CD4-positive, alpha-beta T cell treated with Interleukin-4 for 4 hours (primary cell): Measurements from ENCODE around the gene FBXO46.

Experiments
- DNase-seq: peaks from one replicate; pipeline ENCODE4 v3.0.0-alpha.2; 2020

FBXO46 gene, protein sequence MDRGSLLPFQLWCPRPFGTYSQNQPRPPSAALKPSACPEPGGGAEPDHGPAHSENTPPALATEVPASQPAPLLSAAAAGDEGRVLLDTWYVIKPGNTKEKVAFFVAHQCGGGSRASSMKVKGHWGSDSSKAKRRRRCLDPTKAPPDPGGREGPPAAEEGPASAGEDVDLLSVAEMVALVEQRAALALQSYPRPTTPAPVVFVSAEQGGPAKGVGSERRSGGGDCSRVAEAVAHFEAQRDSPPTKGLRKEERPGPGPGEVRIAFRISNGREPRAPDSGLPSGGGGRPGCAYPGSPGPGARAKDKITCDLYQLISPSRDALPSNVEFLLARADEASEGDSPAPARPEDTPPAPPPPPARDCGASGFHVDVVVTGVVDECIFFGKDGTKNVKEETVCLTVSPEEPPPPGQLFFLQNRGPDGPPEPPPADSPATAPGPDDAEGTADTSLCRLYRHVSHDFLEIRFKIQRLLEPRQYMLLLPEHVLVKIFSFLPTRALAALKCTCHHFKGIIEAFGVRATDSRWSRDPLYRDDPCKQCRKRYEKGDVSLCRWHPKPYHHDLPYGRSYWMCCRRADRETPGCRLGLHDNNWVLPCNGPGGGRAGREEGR

DNA sequence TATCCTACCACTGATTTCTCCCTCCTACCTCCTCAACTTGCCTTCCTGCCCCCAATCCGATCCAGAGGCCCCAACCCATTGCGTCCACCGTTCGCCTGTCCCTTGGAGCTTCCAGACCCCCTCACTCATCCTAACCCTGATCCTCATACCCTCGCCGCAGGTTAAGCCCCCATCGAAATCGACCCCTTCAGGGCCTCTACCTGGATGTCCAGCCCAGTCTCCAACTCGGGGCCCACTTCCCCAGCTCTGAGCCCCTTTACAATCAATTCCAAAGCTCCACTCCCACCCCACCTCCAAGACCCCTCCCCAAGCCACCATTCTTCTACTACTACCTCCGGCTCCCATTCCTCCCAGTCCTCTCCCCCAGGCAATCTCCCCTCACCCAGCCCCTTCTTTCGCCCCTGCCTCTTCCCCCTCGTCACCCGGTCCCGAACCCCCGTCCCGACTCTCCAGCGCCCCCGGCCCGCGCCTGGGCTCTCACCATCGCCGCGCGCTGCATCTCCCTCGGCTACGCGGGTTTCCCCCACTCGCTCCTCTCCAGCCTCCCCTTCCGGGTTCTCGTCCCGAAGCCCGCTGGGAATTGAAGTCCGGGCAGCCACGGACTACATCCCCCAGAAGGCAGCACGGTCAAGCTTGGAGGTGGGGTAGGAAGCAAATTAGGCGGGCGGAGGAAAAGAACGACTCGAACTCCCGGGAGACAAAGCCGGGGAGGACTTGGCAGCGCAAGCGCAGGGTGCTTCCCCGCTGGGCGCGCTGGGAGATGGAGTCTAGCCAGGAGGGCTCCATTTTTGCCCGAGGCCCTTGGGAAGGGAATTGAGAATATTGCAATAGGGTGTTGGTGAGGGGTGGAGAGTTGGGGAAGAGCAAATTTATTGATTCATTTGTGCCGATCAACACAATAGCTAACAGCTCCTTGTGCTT, at the start of gene FBXO46:
Gene FBXO46 (minus strand): TSS at position 529 of the 921 bp plus-strand sequence. CDS start 17,401 bp downstream, outside the sequence.
- peak; percentile 96 for DNase-seq

DNA sequence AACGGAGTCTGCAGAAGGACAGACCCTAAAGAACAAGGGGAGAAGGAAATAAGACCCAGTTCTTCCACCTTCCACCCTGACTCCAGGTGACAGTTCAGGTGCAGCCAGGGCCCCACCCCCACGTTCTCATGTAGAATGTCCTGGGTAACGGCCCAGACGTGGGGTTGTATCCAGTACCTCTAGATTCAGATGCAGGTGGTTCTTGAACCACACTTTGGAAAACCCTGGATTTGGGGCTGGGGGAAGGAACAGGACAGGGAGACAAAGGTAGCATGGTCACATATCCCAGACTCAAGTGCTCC, 49.4 kb upstream of the FBXO46 start:
- no peak for DNase-seq

DNA sequence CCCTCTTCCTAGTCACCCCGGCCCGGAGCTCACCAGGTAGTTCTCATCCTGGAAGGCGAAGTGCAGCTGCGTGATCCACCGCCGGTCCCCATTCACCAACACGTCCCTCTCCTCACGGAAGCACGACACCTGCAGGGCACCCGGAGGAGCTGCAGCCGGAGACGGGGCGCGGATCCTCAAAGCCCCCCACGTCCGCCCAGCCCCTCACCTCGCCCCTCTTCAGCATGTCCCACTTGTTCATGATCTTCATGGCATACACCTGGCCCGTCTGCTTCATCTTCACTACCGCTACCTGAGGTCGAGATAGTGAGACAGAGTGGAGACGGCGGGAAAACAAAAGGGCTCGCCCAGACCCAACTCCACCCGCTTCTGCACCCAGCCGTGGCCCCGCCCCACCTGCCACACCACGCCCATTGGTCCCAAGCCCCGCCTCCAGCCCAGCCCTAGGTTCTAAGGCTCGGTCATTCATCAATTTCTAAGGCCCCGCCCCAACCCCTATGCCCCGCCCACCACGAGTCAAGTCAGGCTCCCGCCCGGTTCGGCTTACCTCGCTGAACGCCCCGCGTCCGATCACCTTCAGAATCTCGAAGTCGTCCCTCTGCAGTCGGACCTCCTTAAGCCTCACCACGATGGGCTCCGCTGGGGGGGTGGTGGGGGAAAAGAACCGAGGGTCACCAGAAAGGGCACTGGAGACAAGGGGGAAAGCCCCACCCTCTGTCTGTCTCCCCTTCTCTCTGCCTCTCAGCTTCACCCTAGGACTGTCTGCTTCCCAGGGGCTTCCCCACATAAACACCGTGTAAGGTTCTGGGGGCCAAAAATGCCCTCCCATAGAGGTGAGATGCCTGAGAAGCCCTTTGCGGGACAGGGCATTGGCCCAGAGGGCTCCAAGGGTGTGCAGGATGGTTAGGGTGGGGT, 48.8 kb upstream of the FBXO46 start:
- DNase-seq: peak; percentile 80

DNA sequence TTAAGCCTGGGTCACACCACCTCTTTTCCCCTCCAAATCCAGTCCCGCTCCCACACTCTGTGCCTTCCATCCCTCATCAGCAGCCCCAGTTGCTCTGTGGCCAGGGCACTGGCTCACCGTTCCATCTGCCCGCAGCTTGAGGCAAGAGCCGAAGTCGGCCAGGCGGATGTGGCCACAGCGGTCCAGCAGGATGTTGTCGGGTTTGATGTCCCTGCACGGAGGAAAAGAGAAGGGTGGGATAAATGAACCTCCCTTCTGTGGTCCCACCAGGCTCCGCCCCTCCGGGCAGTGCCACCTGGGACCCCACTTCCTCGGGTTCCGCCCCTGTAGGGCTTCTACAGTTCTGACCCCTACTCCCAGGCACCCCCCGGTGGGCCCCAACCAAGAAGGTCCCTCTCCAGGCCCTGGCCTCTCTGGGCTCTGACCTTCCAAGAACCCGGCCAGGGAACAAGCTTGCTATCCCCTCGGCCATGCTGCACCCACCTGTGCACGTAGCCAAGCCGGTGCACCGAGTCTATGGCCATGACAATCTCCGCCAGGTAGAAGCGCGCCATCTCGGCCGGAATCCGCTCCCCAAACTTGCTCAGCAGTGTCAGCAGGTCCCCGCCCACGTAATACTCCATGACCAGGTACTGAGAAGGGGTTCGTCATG, 47.4 kb upstream of the FBXO46 start:
- DNase-seq: no peak

DNA sequence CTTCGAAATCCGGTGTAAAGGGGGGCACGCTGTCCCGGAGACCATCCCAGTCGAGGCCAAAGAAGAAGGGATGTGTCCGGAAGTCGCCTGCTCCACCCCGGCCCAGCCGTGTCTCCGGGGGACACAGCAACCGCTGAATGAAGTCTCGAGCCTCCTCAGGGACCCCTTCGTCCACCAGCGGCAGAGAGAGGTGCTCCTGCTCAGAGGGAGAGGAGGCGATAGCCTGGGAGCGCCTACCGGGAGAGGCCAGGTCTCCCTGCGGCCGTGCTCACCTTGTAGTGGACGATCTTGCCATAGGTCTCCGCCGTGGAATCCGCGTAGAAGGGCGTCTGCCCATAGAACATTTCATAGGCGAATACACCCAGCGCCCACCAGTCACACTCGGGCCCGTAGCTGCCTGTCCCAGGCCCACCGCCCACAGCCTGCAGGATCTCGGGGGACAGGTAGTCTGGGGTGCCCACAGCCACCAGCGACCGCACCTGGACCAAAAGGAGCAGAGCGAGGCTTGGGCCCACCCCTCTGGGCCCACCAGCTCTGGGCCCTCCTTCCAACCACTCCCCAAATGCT, 46.8 kb upstream of the FBXO46 start:
- no peak for DNase-seq

DNA sequence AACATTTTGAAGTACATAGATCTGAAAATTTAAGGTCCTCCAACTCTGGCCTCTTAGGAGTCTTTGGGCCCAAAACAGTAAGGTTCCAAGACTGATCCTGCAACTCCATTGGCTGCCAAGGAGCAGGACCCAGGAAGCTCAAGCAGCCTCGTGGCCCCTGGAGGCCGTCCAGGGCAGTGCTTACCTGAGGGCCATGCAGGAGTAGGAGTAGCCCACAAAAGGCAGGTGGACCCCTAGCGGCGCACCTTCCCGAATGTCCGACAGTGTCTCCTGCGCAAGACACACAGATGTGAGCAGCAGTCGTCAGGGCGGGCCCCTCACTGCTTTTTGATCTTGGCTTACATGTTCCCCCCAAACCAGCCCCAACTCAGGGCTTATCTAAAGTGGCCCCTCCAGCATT, 44.1 kb upstream of the FBXO46 start:
- no peak for DNase-seq

DNA sequence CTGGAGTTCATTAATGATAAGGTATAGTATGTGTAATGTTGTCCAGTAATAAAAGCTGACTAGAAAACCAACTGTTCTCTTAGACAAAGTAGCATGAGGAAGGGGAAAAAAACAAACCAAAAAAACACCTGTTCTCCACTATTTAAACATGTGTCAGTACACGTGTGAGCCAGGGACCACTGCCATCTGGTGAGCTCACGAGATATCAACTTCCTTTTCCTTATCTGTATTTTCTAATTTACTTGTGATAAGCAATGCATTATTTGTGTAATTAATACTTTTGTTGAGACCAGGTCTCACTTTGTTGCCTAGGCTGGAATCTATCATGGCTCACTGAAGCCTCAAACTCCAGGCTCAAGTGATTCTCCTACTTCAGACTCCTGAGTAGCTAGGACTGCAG, 42.7 kb upstream of the FBXO46 start:
- no peak for DNase-seq

DNA sequence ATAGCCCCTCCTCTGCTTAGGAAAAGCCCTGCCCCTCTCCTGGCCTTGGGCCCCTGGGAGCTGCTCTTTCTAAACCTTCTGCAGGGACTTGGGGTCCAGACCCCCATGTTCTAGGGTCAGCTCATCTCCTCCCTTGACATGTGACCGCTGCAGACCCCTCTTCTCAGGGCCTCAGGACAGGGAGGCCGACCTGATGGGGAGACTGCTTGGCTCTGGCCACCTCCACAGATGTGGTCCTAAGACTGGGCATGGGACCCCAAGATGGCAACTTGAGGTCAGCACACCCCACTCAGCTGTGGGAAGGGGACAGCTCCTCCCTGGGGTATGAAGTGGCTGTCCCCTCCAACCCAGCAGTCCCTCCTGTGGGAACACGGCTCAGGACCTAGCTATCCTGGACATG, 42.2 kb upstream of the FBXO46 start:
- DNase-seq: no peak

DNA sequence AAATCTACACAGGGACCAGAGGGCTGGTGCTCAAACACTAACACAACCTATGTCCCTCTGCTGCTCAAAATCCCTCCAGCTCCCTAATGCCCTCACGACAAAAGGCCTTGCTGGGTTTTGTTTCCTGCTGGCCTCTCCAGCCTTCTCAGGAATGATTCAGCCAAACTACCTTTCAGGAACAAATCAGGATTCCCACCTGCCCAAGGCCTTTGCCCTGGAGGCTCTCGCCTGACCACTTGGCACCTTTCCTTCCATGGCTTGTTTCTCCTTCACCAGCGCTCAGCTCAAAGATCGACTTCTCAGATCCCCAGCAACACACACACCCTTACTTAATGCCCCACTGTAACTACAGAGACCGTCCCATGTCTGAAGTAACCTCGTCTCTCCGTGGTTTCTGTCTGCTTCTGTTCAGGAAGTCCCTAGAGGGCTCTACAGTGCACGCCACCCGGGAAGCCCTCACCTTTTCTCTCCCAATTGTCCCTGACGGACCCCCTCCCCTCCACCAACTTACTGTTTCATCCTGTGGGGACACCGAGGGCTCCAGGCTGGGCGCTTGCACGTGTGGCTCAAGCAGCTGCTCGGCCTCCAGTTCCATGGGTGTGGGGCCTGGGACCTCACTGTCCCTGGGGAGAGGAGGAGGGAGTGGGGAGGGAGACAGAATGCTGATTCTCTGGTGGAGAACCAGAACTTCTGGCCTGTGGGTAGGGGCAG, 41.6 kb upstream of the FBXO46 start:
- DNase-seq: no peak

DNA sequence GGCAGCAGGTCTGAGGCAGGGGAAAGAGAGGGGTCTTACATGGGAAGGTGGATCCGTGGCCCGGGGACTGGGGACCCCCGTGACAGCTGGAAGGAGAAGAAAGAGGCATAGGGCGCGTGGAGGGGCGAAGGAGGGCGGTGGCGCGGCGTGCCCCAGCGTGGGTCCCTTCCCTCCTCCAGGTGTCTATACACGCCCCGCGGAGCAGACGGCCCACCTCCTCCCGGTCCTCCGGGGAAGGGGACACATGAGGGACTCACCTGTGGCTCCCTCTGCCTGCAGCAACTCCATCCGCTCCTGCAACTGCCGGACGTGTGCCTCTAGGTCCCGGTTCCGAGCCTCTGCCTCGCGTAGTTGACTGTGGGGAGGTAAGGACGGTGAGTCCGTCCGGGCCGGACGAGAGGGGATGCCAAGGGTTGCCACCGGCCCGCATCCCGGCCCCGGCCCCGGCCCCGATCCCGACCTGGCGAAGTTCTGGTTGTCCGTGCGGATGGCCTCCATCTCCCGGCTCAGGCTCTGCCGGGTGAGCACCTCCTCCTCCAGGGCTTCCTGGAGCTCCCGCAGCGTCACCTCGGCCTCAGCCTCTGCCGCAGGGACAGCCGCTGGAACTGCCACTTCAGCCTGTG, 40.7 kb upstream of the FBXO46 start:
- DNase-seq: no peak

DNA sequence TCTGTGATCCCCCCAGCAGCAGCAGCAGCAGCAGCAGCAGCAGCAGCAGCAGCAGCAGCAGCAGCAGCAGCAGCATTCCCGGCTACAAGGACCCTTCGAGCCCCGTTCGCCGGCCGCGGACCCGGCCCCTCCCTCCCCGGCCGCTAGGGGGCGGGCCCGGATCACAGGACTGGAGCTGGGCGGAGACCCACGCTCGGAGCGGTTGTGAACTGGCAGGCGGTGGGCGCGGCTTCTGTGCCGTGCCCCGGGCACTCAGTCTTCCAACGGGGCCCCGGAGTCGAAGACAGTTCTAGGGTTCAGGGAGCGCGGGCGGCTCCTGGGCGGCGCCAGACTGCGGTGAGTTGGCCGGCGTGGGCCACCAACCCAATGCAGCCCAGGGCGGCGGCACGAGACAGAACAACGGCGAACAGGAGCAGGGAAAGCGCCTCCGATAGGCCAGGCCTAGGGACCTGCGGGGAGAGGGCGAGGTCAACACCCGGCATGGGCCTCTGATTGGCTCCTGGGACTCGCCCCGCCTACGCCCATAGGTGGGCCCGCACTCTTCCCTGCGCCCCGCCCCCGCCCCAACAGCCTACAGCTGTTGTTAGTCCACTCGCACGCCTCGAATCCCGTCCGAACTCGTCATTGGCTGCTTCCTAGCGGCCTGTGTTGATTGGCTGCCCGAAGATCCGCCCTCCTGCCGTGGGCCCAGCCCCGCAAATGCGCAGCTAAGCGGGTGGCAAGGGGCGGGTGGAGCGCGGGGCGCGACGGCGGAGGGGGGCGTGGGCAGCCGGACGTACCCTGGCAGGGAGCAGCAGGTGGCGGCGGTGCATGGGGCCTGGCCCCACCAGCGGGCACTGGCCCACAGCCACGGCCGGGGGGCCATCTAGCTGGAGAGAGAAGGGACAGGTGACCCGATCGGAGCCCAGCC, 39.8 kb upstream of the FBXO46 start:
- DNase-seq: peak; percentile 88

DNA sequence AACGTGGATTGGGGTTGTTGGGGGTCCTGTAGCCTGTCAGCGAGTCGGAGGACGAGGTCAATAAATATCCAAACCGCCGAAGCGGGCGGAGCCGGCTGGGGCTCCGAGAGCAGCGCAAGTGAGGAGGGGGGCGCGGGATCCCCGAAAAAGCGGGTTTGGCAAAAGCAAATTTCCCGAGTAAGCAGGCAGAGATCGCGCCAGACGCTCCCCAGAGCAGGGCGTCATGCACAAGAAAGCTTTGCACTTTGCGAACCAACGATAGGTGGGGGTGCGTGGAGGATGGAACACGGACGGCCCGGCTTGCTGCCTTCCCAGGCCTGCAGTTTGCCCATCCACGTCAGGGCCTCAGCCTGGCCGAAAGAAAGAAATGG, 39.1 kb upstream of the FBXO46 start:
- DNase-seq: no peak

DNA sequence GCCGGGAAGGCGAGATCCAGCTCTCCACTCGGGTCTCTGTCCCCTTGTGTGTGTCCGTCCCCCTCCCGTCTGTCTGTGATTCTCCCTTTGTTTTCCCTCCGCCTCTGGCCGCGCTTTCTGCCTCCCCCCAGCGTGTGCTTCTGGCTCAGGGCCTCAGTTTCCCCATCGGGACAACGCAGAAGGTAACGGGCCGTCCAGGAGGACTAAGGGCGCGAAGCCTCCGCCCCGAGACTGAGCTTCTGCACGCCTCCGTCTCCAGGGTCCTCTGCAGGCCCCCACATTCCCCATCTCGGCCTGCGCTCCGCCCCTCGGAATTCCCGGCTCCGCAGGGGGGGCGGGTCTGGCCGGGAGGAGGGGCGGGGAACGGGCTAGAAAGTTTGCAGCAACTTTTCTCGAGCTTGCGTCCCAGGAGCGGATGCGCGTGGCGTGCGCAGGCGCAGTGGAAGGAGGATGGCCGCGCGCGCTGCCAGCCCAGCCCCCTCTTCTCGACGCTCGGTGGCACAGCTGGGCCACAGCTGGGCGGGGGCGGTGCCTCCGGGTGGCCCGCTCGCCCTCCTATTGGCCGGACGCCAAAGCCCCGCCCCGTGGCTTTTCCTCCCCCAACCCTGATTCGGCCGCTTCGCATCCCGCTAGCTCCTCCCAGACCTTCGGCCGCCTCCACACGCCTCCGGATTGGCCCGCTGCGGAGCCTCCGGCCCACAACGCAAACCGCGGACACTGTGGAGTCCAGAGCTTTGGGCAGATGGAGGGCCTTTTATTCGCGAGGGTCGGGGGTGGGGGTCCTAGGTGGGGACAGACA, 38.5 kb upstream of the FBXO46 start, which contains the start of gene SIX5:
Gene SIX5 (minus strand): TSS at position 269 of the 799 bp plus-strand sequence. CDS start 408 bp downstream, outside the sequence.
- peak; percentile 94 for DNase-seq

DNA sequence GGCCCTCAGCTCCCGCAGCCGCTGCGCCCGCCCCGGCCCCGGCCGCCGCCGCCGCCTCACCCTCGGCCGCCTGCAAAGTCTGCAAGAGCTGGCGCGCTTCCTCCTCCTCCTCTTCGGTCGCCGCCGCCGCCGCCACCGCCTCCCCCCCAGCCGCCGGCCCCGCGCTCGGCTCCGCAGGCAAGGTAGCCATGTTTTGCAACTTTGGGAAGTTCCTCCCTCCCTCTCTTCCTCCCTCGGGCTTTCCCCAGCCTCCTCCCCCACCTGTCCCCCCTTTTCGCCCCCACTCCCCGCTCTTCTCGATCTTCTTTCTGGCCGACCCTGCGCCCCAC, 37.9 kb upstream of the FBXO46 start:
- DNase-seq: peak; percentile 20

DNA sequence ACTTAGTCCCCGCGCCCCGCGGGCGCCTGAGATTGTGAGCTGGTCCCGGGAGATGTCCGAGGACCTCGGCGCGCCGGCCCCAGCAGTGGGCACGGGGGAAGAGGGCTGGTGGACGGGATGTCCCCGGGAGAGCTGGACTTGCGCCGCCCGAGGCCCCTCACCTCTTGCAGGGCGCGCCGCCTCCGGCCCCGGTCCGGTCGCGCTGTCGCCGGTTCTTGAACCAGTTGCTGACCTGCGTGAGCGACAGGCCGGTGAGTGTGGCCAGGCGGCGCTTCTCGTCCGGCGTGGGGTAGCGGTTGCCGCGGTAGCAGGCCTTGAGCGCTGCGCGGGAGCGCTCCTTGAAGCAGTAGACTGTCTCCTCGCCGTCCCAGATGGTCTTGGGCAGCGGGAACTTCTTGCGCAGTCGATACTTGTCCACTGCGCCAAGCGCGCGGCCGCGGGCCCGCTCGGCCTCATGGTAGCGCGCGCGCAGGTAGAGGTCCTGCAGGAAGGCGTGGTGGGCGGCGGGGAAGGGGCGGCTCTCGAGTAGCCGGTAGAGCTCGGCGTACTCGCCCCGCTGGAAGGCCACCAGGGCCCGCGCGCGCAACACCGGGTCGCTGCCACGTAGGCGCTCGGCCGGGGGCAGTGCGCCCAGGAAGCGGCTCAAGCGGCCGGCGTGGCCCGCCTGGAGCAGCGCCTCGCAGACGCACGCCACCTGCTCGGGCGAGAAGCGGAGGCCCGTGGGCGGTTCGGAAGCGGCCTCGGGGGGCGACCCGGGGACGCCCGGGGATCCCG, 37.4 kb upstream of the FBXO46 start:
- no peak for DNase-seq

DNA sequence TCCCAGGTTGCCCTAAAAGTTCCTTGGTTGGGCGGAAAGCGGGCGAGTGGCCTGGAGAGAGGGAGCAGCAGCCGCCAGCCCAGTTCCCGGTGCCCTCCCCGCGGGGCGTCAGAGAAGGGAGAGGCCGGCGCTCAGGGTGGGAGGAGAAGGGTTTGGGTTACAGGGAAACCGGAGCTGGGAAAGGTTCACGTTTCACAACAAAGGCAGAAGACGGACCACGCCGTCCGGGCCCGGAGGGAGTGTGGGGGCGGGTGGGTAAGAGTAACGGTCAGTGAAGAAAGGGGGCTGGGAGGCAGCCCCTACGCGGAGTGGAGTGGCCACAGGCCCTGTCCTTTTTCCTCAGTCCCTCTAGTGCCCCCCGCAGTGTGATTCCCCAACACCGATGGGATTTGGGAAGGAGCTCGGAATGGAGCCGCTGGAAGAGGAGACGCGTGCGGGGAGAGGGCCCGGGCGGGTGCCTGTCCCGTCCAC, 36.7 kb upstream of the FBXO46 start:
- DNase-seq: no peak

DNA sequence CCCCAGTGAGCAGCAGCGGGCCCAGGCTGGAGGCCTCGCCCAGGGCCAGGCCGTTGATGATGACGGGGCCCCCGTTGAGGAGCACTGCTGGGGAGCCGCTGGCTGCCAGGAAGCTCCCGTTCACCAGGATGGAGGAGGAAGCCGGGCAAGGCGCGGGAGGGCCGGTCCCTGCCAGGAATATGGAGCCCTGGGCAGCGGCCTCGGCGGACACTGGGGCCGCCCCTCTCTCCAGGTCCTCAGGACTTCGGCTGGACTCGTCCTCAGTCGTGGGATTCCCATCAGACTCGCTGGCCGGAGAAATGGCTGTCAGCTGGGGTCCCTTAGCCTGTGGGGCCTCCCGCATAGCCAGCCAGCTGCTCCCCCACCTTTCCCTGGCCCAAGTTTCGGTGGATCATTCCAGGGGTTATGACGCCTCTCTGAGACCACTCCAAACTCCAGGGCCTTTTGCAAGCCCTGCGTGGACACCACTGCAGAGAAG, 36.2 kb upstream of the FBXO46 start:
- DNase-seq: no peak
